ENCODE data around the gene PHOSPHO1.
A peak's percentile ranks its signal among the peaks of the same experiment; 100 is the strongest.
"Not testable (repeated sequence)": the region's sequence is repeated elsewhere in the genome, so short reads cannot be mapped to it uniquely, and the experiment has no call there.

PHOSPHO1 gene

DNA sequence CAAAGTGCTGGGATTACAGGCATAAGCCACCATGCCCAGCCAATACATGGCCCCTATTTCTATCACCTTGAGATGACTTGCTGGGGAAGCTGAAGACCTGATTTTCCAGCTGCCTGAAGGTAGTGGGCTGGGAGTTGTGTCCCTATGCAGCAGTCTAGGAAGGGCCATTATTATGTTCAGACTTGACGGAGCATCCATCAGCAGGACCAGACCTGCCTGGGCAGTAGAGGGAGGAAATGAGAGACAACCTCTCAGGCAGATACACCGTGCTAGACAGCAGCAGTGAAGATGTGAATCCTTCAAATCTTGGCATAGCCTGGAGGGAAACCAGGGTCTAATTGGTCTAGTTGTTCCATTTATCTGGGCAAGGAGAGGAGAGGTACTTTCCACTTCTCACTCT lies 35.6 kb upstream of the PHOSPHO1 start:
- TF ChIP-seq, protein P1, sequence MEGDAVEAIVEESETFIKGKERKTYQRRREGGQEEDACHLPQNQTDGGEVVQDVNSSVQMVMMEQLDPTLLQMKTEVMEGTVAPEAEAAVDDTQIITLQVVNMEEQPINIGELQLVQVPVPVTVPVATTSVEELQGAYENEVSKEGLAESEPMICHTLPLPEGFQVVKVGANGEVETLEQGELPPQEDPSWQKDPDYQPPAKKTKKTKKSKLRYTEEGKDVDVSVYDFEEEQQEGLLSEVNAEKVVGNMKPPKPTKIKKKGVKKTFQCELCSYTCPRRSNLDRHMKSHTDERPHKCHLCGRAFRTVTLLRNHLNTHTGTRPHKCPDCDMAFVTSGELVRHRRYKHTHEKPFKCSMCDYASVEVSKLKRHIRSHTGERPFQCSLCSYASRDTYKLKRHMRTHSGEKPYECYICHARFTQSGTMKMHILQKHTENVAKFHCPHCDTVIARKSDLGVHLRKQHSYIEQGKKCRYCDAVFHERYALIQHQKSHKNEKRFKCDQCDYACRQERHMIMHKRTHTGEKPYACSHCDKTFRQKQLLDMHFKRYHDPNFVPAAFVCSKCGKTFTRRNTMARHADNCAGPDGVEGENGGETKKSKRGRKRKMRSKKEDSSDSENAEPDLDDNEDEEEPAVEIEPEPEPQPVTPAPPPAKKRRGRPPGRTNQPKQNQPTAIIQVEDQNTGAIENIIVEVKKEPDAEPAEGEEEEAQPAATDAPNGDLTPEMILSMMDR (conservative IDR thresholded peaks at IDR 0.05), result no peak

DNA sequence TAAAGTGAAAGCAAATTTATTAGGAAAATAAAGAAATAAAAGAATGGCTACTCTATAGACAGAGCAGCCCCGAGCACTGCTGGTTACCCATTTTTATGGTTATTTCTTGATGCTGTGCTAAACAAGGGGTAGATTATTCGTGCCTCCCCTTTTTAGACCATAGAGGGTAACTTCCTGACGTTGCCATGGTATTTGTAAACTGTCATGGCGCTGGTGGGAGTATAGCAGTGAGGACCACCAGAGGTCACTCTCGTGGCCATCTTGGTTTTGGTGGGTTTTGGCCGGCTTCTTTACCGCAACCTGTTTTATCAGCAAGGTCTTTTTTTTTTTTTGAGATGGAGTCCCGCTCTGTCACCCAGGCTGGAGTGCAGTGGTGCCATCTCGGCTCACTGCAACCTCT lies 31.0 kb upstream of the PHOSPHO1 start:
- H3K27ac ChIP-seq, result not testable (repeated sequence)

More for the DNA sequence above, 35.6 kb upstream of the PHOSPHO1 start:
- H3K27ac ChIP-seq, result no peak overlapping the region

DNA sequence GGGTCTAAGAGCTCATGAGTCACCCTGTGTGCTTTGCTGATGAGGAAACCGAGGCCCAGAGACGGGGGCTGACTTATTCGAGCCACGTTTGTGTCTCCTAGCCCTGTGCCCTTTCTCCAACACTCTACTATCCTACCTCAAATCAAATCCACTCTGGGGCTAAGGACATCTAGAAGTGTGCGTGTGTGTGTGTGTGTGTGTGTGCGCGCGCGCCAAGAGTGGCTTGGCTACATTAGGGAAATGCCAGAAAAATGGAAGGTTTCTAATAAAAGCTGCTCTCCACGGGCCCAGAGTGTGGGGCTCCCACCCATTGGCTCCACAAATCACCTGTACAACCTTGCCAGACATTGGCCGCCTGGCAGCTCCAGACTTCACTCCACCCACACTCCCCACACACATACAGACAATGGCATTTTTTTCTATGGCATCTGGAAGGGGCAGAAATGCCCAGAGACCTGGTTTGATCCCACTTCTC lies 30.3 kb upstream of the PHOSPHO1 start:
- peak overlapping the region; percentile 60; the same call in 1 of the 2 replicates for H3K27ac ChIP-seq
- TF ChIP-seq, protein P1 (conservative IDR thresholded peaks at IDR 0.05), result no peak

DNA sequence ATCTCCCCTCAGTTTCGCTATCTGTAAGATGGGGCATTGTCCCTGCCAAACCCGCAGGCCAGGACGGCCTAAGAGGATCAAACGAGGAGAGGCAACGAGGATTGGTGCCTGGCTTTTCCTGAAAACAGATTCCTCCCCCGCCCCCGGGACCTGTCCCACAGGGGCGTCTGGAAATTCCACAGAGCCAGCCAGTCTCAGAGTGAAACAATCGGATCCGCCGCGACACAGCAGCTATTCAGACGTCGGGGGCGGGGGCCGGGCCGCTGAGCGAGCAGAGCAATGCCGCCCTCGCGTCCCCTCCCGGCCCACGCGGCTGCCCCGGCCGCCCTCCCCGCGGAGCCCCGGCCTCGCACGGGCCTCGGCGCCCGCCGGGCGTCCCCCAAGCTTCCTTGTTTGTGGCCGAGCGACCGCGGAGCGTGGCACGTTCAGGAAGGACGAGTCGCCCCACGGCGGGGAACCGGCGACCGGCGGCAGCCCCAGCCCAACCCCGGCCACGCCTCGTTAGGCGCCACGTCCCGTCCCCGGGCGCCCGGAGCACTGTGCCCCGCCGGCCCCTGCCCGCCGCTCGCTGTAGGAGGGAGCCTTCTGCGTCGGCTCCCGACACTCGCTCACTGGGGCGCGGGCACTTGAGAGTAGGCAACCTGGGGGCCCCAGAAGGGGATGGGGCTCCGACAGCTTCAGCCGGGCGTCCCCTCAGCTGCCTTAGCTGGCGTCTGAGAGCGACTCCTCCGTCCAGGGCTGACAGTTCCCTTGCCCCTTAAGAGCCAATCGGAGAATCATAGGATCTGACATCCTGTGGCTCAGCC lies 29.6 kb upstream of the PHOSPHO1 start:
- TF ChIP-seq, protein P1 (conservative IDR thresholded peaks at IDR 0.05), result no peak
- peak overlapping the region; percentile 60; the same call in 1 of the 2 replicates for H3K27ac ChIP-seq

DNA sequence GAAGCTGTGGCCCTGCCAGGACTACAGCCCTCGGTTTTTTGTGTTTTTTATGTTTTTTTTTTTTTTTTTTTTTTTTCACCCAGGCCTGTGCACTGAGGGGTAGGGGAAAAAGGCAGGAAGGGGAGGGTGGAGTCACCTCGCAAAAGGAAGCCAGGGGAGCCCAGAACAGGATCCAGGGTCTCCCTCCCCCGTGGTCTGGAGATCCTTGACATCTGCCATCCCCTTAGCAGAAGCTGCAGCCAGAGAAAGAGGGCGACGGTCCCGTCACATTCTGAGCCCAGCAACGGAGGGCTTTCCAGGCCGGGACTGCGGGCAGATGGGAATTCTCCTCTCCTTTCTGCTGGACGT lies 29.1 kb upstream of the PHOSPHO1 start:
- TF ChIP-seq, protein P1 (conservative IDR thresholded peaks at IDR 0.05), result no peak
- peak overlapping the region; percentile 60; the same call in 1 of the 2 replicates for H3K27ac ChIP-seq

DNA sequence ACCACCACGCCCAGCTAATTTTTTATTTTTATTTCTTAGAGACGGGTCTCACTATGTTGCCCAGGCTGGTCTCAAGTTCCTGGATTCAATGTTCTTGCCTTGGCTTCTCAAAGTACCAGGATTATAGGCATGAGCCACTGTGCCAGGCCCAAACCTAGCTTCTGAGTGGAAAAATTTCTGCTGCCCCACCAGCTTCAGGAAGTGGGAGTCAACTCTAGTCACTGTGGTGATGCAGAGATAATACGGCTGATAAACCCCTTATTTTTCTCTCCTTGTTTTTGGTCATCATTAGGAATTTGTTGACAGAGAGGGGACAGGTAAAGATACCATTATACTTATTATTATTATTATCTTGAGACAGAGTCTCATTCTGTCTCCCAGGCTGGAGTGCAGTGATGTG lies 27.8 kb upstream of the PHOSPHO1 start:
- TF ChIP-seq, protein P1 (conservative IDR thresholded peaks at IDR 0.05), result no peak

DNA sequence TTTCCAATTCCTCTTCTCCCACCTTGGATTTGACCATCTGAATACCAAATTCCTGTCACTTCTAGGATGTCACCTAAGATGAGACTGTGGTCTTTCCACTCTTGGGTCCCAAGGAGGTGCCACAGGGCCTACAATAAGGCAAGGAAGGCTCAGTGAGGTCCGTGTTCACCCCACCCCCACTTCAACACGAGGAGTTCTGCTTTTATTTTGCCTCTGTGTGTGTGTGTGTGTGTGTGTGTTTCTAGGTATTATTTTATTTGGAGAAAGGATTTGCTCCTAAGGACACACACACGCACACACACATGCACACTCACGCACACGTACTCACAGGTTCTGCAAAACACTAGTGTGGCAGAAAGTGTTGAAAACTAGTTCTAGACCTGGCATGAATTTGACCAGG lies 24.5 kb upstream of the PHOSPHO1 start:
- TF ChIP-seq, protein P1 (conservative IDR thresholded peaks at IDR 0.05), result no peak
- H3K27ac ChIP-seq, result no peak overlapping the region

More for the DNA sequence above, 27.8 kb upstream of the PHOSPHO1 start:
- no peak overlapping the region for H3K27ac ChIP-seq

DNA sequence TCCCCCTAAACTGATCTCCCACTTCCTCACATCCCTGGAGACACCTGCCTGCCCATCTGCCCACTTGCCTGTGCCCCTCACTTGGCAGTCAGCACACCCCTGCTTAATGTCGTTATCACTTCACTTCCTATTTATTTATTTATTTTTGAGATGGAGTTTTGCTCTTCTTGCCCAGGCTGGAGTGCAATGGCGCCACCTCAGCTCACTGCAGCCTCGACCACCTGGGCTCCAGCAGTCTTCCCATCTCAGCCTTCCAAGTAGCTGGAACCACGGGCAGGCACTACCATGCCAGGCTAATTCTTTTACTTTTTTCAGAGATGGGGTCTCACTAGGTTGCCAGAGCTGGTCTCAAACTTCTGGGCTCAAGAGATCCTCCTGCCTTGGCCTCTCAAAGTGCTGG lies 23.5 kb upstream of the PHOSPHO1 start:
- TF ChIP-seq, protein P1 (conservative IDR thresholded peaks at IDR 0.05), result peak; percentile 23
- H3K27ac ChIP-seq, result no peak overlapping the region
